H9 (cell line): ENCODE measurements around the gene A2ML1. TPM values are rescaled to one million over a fixed set of nuclear protein-coding genes. Genes with fewer than 3 reads are reported as not detected.

Source experiments
- DNase-seq: peaks from one replicate; pipeline ENCODE4 v3.0.0-alpha.2; 2017
- H2AFZ ChIP-seq: one replicate; pipeline ENCODE4 v1.6.1; 2013; ENCODE audit warnings: mild to moderate bottlenecking, low read length, control low read depth, moderate library complexity
- H2AK5ac ChIP-seq: 2 replicates; pipeline ENCODE4 v1.6.1; 2013; ENCODE audit warnings: low read length, control low read depth, mixed read lengths; ENCODE audit not compliant: insufficient read length
- H2BK120ac ChIP-seq: one replicate; pipeline ENCODE4 v1.6.1; 2013; ENCODE audit warnings: low read depth, mild to moderate bottlenecking, low read length, control low read depth, inconsistent platforms; ENCODE audit not compliant: poor library complexity, severe bottlenecking
- H2BK12ac ChIP-seq: 2 replicates; pipeline ENCODE4 v1.6.1; 2013; ENCODE audit warnings: low read length, control low read depth, mixed read lengths, low read depth; ENCODE audit not compliant: insufficient read length
- H2BK15ac ChIP-seq: 2 replicates; pipeline ENCODE4 v1.6.1; 2013; ENCODE audit warnings: low read depth, low read length, control low read depth
- H2BK20ac ChIP-seq: one replicate; pipeline ENCODE4 v1.6.1; 2013; ENCODE audit warnings: low read depth, mild to moderate bottlenecking, low read length, control low read depth, inconsistent platforms; ENCODE audit not compliant: poor library complexity, severe bottlenecking
- H2BK5ac ChIP-seq: 2 replicates; pipeline ENCODE4 v1.6.1; 2013; ENCODE audit warnings: low read length, control low read depth, mixed read lengths; ENCODE audit not compliant: insufficient read length
- H3K14ac ChIP-seq: 2 replicates; pipeline ENCODE4 v1.6.1; 2013; ENCODE audit warnings: low read length, control low read depth; ENCODE audit not compliant: insufficient read depth
- H3K18ac ChIP-seq: 2 replicates; pipeline ENCODE4 v1.6.1; 2013; ENCODE audit warnings: low read depth, mild to moderate bottlenecking, mixed read lengths, low read length, control low read depth; ENCODE audit not compliant: insufficient read length
- H3K23ac ChIP-seq: 2 replicates; pipeline ENCODE4 v1.6.1; 2013; ENCODE audit warnings: low read length, control low read depth, mixed read lengths, low read depth; ENCODE audit not compliant: insufficient read length
- H3K23me2 ChIP-seq: 2 replicates; pipeline ENCODE4 v1.6.1; 2013; ENCODE audit warnings: low read depth, mild to moderate bottlenecking, mixed read lengths, low read length, control low read depth; ENCODE audit not compliant: insufficient read length, poor library complexity, severe bottlenecking
- H3K27ac ChIP-seq: 2 replicates; pipeline ENCODE4 v1.5.1; 2013; ENCODE audit warnings: low read length, control low read depth, mixed read lengths, low read depth; ENCODE audit not compliant: insufficient read length
- H3K27me3 ChIP-seq: 2 replicates; pipeline ENCODE4 v1.6.1; 2013; ENCODE audit warnings: low read length, control low read depth, inconsistent platforms; ENCODE audit not compliant: insufficient read depth
- H3K4ac ChIP-seq: 2 replicates; pipeline ENCODE4 v1.6.1; 2013; ENCODE audit warnings: low read depth, mild to moderate bottlenecking, control low read depth, inconsistent platforms, low read length, moderate library complexity
- H3K4me1 ChIP-seq: 2 replicates; pipeline ENCODE4 v1.6.1; 2013; ENCODE audit warnings: low read length, control low read depth, inconsistent platforms; ENCODE audit not compliant: insufficient read depth
- H3K4me2 ChIP-seq: 2 replicates; pipeline ENCODE4 v1.6.1; 2013; ENCODE audit warnings: low read length, control low read depth, mixed read lengths; ENCODE audit not compliant: insufficient read length, insufficient read depth
- H3K56ac ChIP-seq: 2 replicates; pipeline ENCODE4 v1.6.1; 2013; ENCODE audit warnings: low read depth, mild to moderate bottlenecking, mixed read lengths, low read length, control low read depth; ENCODE audit not compliant: insufficient read length
- H3K79me1 ChIP-seq: 2 replicates; pipeline ENCODE4 v1.6.1; 2013; ENCODE audit warnings: low read depth, mild to moderate bottlenecking, moderate library complexity, low read length, control low read depth, inconsistent platforms; ENCODE audit not compliant: insufficient read depth, poor library complexity, severe bottlenecking
- H3K79me2 ChIP-seq: 2 replicates; pipeline ENCODE4 v1.6.1; 2013; ENCODE audit warnings: low read length, control low read depth, inconsistent platforms; ENCODE audit not compliant: insufficient read depth
- H3K9ac ChIP-seq: 2 replicates; pipeline ENCODE4 v1.6.1; 2013; ENCODE audit warnings: low read length, control low read depth, mixed read lengths; ENCODE audit not compliant: insufficient read length; ENCODE audit errors: extremely low read depth
- H3K9me3 ChIP-seq: one replicate; pipeline ENCODE4 v1.6.1; 2013; ENCODE audit warnings: low read depth, low read length, inconsistent platforms; ENCODE audit not compliant: control insufficient read depth
- H3T11ph ChIP-seq: one replicate; pipeline ENCODE4 v1.6.1; 2013; ENCODE audit warnings: mild to moderate bottlenecking, low read length, control low read depth, inconsistent platforms
- H4K20me1 ChIP-seq: one replicate; pipeline ENCODE4 v1.6.1; 2013; ENCODE audit not compliant: control insufficient read depth, insufficient read length, insufficient read depth
- H4K5ac ChIP-seq: 2 replicates; pipeline ENCODE4 v1.6.1; 2013; ENCODE audit warnings: low read depth, mild to moderate bottlenecking, mixed read lengths, low read length, control low read depth; ENCODE audit not compliant: insufficient read length
- H4K8ac ChIP-seq: replicated peaks from 2 replicates; pipeline ENCODE4 v1.6.1; 2013; ENCODE audit warnings: low read length, control low read depth, mixed read lengths, low read depth; ENCODE audit not compliant: insufficient read length
- H4K91ac ChIP-seq: 2 replicates; pipeline ENCODE4 v1.6.1; 2013; ENCODE audit warnings: low read depth, mild to moderate bottlenecking, moderate library complexity, mixed read lengths, low read length, control low read depth; ENCODE audit not compliant: insufficient read length
- H3K27ac Mint-ChIP-seq, 3 experiments: 2 replicates in 2 of 3; 3 replicates in 1 of 3; pipeline ENCODE4 v1.8.0; 2020 to 2021; ENCODE audit warnings: mixed read lengths in 3 of 3, mild to moderate bottlenecking in 1 of 3, moderate library complexity in 1 of 3
- H3K27me3 Mint-ChIP-seq: 2 replicates; pipeline ENCODE4 v1.8.0; 2021; ENCODE audit warnings: low read depth, mild to moderate bottlenecking, moderate library complexity, mixed read lengths
- H3K36me3 Mint-ChIP-seq, 3 experiments: 2 replicates in 2 of 3; 3 replicates in 1 of 3; pipeline ENCODE4 v1.8.0; 2020 to 2021; ENCODE audit warnings: low read depth in 3 of 3, mixed read lengths in 3 of 3; ENCODE audit not compliant: insufficient read depth in 1 of 3
- H3K4me1 Mint-ChIP-seq, 2 experiments: 2 replicates each; pipeline ENCODE4 v1.8.0; 2020; ENCODE audit warnings: mixed read lengths in 2 of 2
- H3K4me3 Mint-ChIP-seq, 2 experiments: 2 replicates in 1 of 2; 3 replicates in 1 of 2; pipeline ENCODE4 v1.8.0; 2020 to 2021; ENCODE audit warnings: mild to moderate bottlenecking in 2 of 2, mixed read lengths in 2 of 2, moderate library complexity in 1 of 2
- H3K9me3 Mint-ChIP-seq, 2 experiments: 2 replicates in 1 of 2; 3 replicates in 1 of 2; pipeline ENCODE4 v1.8.0; 2020; ENCODE audit warnings: mild to moderate bottlenecking in 2 of 2, mixed read lengths in 2 of 2, moderate library complexity in 1 of 2
- CTCF ChIP-seq: fragments of 200-600 bp; sonication (generic); conservative IDR thresholded peaks from 3 replicates; pipeline ENCODE4 v1.8.0; 2021; ENCODE audit warnings: antibody characterized with exemption, mild to moderate bottlenecking
- WGBS: extraction: QIAGEN DNeasy Blood & Tissue Kit; methylation state at CpG from one replicate; pipeline ENCODE4 v1.1.7; 2013; ENCODE audit warnings: missing lambda C conversion rate, low lambda C conversion rate, mixed read lengths; ENCODE audit not compliant: insufficient read length; ENCODE audit errors: extremely low coverage; 5-methylcytosine and 5-hydroxymethylcytosine counted together
- total RNA-seq: library from RNA; stranded (reverse); gene quantifications from 2 replicates; pipeline ENCODE4 v1.2.1, GENCODE V29; 2021

Gene A2ML1
- total RNA-seq, 1 experiment from 2014 or later: 2.8 TPM

- H3K14ac ChIP-seq: no peak overlapping the region
- Mint-ChIP-seq H3K27ac (no peak overlapping the region; a peak in 1 of 7 replicates), H3K4me1 (peaks cover 12 to 14% of the 10 kb centered on the region in 2 experiments), H3K4me3 (no peak overlapping the region), H3K36me3 (peaks cover 11 to 27% (median 14%) of the 10 kb centered on the region in 3 experiments; a peak in 5 of 7 replicates), H3K27me3 (no peaks in the 10 kb centered on the region), H3K9me3 (no peaks in the 10 kb centered on the region)
- no peak overlapping the region for H4K5ac ChIP-seq
- no peaks in the 10 kb centered on the region for H3K27me3 ChIP-seq
- no peak overlapping the region for H3K4ac ChIP-seq
- H3K18ac ChIP-seq: no peak overlapping the region
- no peak overlapping the region for H2AK5ac ChIP-seq
- H3K4me2 ChIP-seq: no peak overlapping the region
- no peaks in the 10 kb centered on the region for H3K79me2 ChIP-seq
- H2BK5ac ChIP-seq: no peak overlapping the region
- no peak overlapping the region for H3T11ph ChIP-seq
- no peaks in the 10 kb centered on the region for H4K20me1 ChIP-seq
- H3K23me2 ChIP-seq: no peaks in the 10 kb centered on the region
- no peak overlapping the region for H4K91ac ChIP-seq
- H2BK12ac ChIP-seq: no peak overlapping the region
- H3K27ac ChIP-seq: no peak overlapping the region
- H2BK15ac ChIP-seq: no peak overlapping the region
- no peak for TF ChIP-seq CTCF
- no peak overlapping the region for H3K56ac ChIP-seq
- no CpG with 5 or more reads among the region's 5 CpGs for WGBS
- no peak overlapping the region for H2BK20ac ChIP-seq
- no peaks in the 10 kb centered on the region for H3K9me3 ChIP-seq
- no peak overlapping the region for H3K23ac ChIP-seq
- no peaks in the 10 kb centered on the region for H3K4me1 ChIP-seq
- H2AFZ ChIP-seq: no peak overlapping the region
- no peak for DNase-seq
- no peak overlapping the region for H3K9ac ChIP-seq
- H3K79me1 ChIP-seq: no peaks in the 10 kb centered on the region
- no peak overlapping the region for H4K8ac ChIP-seq
- no peak overlapping the region for H2BK120ac ChIP-seq
Observed at GRCh38 chr12:8849876-8850275, 27.5 kb downstream of the A2ML1 start.
